Measurements from ENCODE around the gene LPAR1.

Gene LPAR1

DNA sequence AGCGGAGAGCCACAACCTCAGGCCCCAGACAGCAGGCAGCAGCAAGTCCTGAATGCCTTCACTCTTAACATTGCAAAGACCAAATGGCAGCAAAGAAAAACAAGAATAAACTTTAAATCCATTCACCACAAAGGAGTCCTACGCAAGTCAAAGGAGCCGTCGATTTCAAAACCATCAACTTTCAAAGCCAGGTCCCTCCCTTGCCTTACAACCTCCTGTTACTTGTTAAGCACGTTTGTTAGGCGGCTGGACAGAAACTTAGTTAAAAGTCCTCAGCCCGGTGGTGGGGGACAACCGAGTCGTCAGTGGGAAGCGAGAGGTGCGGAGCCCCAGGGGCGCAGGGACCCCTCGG lies 938 bp downstream of the LPAR1 start:
- no peak for DNase-seq (ENCODE audit: low read depth in 2 of 2)

DNA sequence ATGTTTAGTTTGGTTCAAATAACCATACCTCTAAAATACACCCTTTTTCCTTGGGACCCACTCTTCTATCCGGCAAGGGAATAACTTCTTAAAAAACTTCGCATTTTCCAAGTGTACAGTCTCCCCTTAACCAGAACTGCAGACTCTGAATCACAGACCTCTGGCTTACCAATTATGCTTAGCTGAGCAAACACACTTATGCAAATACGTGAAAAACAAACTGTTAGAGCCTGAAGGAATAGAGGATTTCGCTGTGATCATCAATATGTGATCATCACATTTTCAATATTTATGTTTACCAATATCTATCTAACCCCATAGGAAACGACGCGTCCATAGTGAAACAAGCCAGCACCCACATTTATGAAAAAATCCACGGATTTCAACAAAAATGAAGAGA lies 1.3 kb downstream of the LPAR1 start:
- DNase-seq (ENCODE audit: low read depth in 2 of 2): no peak

DNA sequence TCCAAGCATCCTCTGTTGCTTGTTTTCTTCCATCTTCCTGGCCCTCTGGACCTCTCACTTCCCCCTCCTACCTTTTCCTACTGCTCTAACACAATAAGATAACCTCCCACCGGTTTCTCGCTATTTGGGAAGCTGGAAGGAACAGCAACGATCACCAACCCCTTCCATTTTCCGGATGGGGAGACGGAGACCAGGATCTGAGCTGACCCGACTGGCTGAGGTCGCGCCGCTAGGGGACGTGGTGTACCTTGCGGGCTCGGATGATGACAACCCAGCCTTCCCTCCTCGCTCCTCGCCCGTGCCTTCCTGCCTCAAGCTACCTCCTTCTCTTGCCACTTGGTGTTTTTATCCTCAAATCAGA lies 1.9 kb downstream of the LPAR1 start:
- no peak for DNase-seq (ENCODE audit: low read depth in 2 of 2)

DNA sequence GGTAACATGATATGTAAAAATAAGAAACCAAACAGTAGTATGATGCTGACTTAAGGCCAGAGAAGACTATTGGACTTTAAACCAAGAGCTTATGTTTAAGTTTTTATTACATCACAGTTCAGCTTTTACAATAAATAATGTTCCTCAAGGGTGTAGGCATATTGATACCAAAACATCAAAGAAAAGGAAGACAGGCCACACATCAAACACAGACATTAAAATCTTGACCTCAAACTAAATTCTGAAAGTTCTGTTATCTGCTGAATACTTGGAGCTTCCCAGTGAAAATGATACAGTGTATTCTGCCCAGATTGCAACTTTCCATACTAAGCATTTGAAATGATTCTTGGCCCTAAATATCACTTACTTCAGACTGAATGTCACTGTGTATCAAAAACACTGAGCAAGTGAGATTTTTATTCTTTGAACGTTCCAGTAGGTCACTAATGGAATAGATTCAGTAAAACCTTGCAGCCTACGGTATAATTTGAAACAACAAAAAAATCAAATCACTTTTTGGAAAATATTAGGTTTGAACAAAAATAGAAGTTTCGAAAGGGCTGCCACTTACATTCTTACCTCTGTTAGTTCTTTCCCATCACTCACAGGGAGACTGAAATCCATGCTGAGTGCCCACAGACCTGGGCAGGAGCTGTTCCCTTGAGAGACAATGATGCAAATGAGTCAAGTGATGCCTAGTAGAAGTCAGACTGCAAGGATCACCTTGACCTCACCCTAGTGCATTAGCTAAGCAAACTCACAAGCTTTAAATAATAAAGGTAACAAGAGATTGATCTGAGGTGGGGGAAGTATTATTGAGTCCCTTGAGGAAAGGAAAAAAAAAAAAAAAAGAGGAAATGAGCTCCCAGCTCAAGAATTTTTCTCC lies 2.5 kb downstream of the LPAR1 start:
- DNase-seq (ENCODE audit: low read depth in 2 of 2): no peak

DNA sequence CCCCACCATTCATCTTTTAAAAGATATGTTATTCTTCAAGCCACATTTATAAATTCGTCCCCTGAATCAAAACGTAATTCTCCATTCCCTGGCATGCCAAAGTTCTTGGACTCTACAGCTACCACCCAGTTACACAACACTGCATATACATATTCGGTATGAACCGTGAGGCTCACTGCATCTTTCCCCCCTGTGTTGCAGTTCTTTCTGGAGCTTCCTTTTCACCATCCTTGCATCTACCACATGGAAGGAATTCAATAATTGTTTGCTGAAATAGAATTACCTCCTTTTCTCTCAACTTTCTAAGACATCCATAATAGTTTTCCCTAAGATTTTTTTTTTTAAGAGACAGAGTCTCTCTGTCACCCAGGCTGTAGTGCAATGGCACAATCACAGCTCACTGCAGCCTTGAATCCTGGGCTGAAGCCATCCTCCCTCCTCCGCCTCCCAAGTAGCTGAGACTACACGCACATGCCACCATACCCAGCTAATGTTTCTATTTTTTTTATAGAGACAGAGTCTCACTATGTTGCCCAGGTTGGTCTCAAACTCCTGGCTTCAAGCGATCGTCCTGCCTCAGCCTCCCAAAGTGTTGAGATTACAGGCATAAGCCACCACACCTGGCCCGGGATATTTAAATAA lies 3.3 kb downstream of the LPAR1 start:
- DNase-seq (ENCODE audit: low read depth in 2 of 2): no peak

DNA sequence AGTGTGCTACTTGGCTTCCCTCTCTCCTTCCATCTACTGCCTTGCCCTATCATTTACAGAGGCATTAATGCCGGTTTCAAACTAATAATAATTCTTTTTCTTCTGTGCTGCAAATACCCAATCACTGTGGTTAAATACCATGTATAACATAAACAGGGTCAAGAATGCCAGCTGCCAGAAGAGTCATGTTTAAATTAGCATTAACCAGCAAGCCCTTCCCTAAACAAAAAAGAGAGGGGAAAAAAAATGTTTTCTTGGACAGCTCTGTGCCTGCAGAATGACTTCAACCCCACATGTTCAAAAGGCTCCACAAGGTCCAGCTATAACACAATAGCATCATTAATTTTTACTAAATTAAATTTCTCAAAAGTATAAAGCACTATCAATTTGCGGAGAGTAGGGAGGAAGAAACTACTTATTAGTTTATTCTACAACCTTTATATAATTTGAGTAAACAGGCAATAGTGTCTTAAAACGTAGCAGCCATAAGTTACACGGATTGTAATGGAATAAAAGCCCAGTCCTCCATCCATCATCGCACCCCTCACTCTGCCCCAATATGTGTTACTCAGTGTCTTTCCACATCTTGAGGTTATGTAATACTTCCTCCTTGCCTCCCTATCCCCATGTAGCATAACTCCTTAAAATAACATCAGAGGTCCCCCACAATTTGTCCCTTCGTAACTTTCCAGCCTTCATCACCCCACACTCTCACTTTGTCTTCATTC lies 3.9 kb downstream of the LPAR1 start:
- no peak for DNase-seq (ENCODE audit: low read depth in 2 of 2)

DNA sequence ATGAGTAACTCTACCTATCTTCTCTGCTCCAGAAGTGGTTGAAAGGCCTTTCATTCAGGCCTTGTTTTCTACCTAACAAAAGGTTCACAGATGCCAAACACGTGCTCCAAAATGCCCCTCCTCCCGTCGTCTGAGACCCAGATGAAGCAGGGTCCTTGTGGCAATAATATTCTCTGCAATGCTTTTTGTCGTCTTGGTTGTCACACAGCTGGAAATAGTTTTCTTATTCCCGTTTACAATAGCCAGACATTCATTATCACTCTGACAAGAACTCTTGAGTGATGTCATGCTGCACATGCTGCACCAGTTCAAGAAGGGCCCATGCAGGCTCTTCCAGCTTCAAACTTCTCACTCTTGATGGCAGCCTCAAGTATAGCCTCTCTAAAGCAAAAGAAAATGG lies 7.8 kb downstream of the LPAR1 start:
- no peak for DNase-seq (ENCODE audit: low read depth in 2 of 2)

DNA sequence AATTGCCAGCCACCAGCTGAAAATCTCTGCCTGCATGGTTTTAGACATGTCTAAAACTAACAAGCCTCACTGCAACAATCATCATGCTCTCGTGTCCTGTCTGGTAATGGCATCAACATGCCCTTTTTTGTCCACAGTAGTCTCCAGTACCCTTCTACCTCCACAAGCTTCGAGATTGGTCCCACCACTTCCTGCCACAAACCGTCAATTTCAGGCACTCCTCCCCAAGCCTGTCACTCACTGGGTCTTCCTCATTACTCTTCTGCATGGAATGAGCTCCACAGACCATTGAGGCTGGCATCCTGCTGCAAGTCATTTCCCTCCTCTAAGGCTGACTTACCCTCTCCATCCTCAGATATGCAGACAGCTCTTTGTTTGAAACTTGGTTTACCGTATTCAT lies 9.0 kb downstream of the LPAR1 start:
- no peak for DNase-seq (ENCODE audit: low read depth in 2 of 2)

DNA sequence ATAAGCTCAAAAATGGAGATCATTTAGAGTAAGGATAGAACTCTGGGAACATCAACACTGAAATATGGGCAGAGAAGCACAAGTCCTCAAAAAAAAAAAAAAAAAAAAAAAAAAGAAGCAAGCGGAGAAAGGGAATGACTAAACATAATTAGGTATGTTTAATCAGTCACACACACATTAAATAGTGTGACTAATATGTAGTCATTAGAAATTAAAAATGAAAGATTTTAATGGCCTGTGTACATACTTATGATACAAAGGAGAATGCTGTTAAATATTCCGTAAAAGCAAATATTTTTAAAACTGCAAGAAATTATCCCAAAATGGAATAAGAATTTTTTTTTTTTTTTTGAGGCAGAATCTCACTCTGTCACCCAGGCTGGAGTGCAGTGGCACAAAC lies 10.5 kb downstream of the LPAR1 start:
- no peak for DNase-seq (ENCODE audit: low read depth in 2 of 2)

DNA sequence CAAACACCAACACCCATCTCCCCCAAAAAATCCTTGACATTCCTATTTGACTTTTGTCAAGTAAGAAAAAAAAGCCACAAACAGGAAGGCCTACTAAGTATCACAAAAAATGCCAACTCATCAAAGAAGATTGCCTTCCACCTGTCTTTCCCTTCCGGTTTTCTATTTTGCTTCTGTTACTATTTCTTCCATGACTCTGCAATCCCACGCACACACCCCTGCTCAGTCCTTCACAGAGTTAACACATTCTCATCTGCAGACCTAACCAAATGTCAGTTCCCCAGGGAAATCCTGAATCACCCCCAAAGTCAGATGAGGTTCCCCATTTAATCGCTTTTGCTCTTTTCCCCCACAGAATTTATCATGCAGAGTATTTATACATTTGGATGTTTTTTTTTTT lies 15.1 kb downstream of the LPAR1 start:
- no peak for DNase-seq (ENCODE audit: low read depth in 2 of 2)

DNA sequence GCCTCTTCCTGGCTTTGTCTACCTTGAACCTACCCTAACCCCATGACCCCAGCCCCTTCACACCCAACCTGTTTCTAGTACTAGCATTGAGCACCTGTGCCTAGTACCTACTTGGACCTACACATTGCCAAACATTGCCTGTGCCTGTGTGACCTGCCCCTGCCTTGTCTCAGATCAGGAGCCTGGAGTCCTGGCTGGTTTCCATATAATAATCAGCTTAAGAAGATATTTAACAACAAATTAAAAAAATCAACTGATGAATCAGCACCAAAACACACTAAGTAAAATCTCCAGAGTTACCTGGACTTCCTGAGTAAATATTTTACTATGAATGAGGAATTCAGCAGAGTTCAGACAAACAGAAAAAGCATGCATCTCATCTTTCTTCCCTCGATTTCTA lies 17.7 kb downstream of the LPAR1 start:
- DNase-seq (ENCODE audit: low read depth in 2 of 2): no peak

DNA sequence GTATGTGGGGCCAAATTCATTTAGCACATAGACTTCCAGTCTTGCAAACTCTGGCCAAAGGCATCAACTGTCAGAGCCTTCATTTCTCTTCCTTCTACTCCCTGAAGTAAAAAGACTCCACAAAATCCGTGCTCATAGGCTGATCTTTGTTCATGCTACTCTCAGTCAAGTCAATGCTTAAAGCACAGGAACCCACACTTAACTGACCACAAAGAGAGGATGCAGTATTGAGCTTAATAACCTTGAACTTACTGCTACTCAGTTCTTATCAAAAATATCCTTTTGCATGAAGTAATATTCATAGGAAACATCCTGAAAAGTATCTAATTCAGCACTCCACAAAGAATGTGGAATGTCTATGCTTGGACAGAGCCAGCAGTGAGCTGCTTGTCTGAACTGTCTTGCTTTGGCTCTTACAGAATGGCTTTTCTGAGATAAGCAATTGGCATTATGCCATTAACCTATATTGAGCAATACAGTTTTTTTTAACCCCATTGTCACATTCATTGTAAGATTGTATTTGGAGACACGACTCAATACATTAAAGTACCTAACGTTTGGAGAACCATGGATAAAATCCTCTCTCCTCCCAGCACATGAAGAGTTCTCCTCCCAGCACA lies 21.7 kb downstream of the LPAR1 start:
- DNase-seq (ENCODE audit: low read depth in 2 of 2): no peak

DNA sequence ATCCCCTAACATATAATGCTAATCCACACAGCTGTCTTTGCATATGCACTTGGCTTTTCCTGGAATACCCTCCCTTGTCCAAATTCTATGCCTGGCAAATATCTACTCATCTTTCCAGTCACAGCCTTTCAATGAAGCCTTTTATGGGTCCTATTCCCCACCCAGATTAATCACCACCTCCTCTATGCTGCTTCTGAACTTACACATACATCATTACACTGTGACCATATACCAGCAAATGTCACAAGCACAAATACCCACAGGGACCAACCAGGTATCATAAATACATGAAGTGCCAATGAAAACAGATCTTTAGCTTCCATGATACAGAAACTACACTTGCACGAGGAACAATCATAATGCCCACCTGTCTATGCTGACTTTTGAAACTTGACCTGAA lies 22.3 kb downstream of the LPAR1 start:
- no peak for DNase-seq (ENCODE audit: low read depth in 2 of 2)

DNA sequence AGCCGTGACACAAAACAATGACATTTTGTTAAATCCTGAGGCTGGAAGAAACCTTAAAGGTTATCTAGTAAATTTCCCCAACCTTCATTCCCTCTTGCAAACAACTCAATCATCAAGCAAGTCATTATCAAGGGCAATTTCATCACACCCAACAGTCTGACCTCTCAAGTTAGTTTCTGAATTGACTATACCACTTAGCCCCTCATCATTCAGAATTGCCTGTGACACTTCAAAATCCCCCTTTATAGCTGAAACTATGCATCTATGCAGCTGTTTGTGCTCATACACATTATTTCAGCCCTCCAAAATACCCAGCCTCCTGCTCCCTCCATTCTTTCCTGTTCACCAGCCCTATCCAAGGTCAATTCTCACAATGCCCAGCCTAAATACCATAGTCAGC lies 24.6 kb downstream of the LPAR1 start:
- no peak for DNase-seq (ENCODE audit: low read depth in 2 of 2)

DNA sequence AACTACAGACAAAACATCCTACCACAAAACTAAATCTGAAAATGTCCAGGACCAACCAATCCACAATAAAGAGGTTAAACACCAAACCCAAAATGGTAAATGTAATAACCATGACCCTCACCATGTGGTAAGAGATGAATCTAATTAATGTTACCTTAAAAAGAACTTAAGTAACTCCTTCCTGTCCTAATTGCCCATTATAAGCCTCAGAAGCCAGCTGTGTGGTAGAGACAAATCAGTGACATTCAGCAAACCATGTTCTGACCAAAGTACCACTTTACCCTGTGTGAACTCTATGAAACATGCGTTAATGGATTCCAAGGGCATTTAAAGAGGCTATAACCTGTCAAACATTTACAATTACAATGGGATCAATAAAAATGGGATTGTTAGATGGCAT lies 25.0 kb downstream of the LPAR1 start:
- DNase-seq (ENCODE audit: low read depth in 2 of 2): no peak

DNA sequence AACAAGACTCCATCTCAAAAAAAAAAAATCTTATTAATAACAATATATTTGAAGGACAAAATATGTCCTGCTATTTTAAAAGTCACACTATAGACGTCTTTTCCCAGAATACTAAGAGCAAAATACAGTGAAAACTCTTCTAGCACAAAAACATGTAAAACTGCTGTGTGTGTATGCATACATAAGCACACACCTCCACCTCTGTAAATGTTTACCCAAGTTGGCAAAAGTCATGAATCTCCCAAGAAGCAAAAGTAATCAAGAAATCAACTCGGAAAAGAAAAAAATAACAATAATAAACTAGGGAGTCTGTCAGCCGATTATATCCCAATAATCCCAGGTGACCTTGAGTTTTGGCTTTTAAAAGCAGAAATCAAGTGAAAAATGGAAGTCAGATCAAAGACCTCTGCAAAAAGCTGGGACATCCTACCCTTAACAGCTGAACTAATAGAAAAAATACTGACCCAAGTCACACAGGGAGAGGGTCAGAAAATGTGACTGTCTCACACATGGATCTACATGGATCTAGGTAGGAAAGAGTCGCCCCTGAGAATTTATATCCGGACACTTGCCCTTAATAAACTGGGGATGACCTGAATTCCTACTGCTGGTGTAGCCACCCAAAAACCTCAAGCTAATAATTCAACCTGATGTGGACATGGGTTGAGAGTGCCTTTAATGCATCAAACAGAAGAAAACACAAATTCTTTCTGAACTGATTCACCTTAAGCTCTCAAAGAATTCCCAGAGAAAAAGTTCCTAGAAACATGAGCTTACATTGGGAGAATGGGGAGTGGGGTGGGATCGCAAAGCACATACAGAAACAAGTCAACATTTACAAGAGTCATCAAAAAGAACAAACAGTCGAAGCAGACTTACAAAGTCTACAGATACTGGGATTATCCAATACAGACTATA lies 29.9 kb downstream of the LPAR1 start:
- no peak for DNase-seq (ENCODE audit: low read depth in 2 of 2)

DNA sequence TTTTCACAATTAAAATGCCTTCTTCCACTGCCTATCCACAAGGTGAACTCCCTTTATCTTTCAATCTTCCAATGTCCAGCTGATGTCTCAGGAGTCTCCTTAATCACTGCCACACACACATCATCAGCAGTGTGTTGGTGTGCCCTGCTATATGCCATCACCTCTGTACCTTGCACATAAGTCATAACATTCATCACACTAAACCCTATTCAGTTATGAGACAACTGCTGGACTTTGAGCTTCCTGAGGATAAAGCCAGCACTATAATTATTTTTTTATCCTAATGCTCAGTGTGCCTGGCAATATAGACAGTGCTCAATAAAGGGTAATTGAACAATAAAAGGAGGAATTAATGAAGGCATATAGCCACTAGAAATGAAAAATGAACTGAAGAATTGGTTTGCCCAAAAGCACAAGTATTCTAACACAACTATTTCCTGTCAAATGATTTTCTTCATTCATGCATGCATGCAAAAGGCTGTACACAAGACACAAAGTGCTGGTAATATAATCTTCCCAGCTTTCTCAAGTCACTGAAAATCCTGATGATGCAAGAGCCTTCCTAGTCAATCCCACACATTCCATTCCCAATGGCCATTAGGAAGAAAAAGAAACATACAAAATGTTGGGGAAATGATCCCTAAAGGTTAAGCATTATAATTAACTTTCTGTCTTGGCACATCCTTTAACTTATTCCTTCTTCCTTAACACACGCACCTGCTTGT lies 32.4 kb downstream of the LPAR1 start:
- DNase-seq (ENCODE audit: low read depth in 2 of 2): no peak

DNA sequence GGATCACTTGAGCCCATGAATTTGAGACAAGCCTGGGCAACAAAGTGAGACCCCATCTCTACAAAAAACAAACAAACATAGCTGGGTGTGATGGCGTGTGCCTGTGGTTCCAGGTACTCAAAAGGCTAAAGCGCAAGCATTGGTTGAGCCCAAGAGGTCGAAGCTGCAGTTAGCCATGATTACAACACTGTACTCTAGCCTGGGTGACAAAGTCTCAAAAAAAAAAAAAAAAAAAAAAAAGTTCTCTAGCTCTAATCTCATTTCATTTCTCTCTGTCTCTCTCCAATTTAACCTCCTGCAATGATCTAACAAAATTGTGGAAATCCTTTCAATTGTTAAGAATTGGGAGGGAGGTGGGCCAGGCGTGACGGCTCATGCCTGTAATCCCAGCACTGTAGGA lies 33.3 kb downstream of the LPAR1 start:
- DNase-seq (ENCODE audit: low read depth in 2 of 2): no peak

DNA sequence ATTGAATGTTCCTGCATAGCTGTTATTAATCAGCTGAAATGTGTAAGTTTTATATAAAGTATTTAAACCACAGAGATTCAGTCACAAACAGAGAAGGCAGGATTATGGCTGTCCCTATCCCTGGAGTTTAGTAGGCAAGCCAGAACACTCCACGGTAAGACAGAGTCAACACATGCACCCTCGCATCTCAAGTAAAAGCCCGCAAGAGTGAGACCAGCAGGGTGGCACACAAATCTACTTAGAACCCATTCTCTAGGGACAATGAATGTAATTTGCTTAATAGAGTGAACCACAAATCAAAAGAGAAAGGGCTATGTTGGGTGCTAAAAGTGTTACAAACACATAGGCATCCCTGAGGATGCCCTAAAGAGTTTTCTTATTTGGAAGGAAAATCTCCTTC lies 35.1 kb downstream of the LPAR1 start:
- DNase-seq (ENCODE audit: low read depth in 2 of 2): no peak

DNA sequence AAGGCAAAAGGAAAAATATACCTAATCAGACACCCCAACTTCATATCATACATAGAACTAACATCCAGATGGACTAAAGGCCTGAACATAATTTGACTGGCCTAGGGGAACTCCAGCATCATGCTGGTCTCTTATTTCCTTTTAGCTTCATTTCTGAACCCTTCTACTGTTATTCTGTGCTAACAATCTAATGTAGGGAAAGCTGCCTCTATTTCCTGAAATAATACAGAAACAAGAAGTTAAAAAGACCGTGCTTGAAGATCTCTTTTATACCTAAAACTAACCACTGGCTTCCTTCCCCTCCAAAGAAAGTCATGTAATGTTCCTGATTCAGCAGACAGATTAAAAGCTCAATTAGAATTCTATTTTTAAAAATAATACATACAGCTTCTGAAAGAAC lies 36.7 kb downstream of the LPAR1 start:
- DNase-seq (ENCODE audit: low read depth in 2 of 2): no peak

DNA sequence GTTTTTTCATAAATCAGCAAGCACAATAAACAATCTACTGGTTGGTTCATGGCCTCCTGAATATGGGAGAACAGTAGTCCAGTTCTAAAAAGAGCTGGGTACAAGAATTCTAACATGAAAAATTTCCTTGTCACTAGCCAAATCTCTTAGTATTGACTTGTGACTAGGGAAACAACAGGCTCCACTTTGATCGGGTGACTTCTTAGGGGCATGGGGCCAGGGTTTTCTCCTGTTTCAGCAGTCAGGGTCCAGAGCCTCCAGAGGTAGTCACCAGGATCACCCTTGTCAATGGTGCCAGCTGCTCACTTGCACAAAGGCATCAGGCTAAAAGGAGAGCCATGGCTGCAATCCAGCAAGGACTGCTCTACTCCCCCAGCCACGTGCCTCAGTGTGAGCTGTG lies 38.1 kb downstream of the LPAR1 start:
- no peak for DNase-seq (ENCODE audit: low read depth in 2 of 2)

Measured in stimulated activated CD8-positive, alpha-beta memory T cell treated with anti-CD3 and anti-CD28 coated beads, Interleukin-7, amount 100 ng/mL, for 1 hour (primary cell).